Measurements from ENCODE around the gene CACNA1E.

CACNA1E gene

GRCh38 chr1:181592255-181592859 is 109.0 kb downstream of the CACNA1E start:
- H3K9ac ChIP-seq (ENCODE audit: low read depth, low read length) = no peak overlapping the region
- H3K27me3 ChIP-seq (ENCODE audit: insufficient read depth, low read length) = no peaks in the 10 kb centered on the region
- H3K4me3 ChIP-seq (ENCODE audit: low read length) = no peak overlapping the region

GRCh38 chr1:181593042-181593441 is 109.7 kb downstream of the CACNA1E start:
- no peak overlapping the region for H3K27ac ChIP-seq (ENCODE audit: low read length)
- H3K4me1 ChIP-seq (ENCODE audit: insufficient read depth, low read length) = peaks cover 7% of the 10 kb centered on the region; the same call in 1 of the 2 replicates
- no peaks in the 10 kb centered on the region for H3K36me3 ChIP-seq (ENCODE audit: insufficient read depth, low read depth, low read length)
- no peaks in the 10 kb centered on the region for H3K9me3 ChIP-seq (ENCODE audit: insufficient read depth, low read depth, low read length)
- no peaks in the 10 kb centered on the region for H3K27me3 ChIP-seq (ENCODE audit: insufficient read depth, low read length)
- H3K4me3 ChIP-seq (ENCODE audit: low read length) = no peak overlapping the region
- no peak overlapping the region for H3K9ac ChIP-seq (ENCODE audit: low read depth, low read length)

More at GRCh38 chr1:181592255-181592859, 109.0 kb downstream of the CACNA1E start:
- no peaks in the 10 kb centered on the region for H3K9me3 ChIP-seq (ENCODE audit: insufficient read depth, low read depth, low read length)
- H3K36me3 ChIP-seq (ENCODE audit: insufficient read depth, low read depth, low read length) = no peaks in the 10 kb centered on the region
- peaks cover 7% of the 10 kb centered on the region; the same call in 1 of the 2 replicates for H3K4me1 ChIP-seq (ENCODE audit: insufficient read depth, low read length)
- H3K27ac ChIP-seq (ENCODE audit: low read length) = no peak overlapping the region

GRCh38 chr1:181594553-181594952 is 111.2 kb downstream of the CACNA1E start:
- no peaks in the 10 kb centered on the region for H3K36me3 ChIP-seq (ENCODE audit: insufficient read depth, low read depth, low read length)
- no peaks in the 10 kb centered on the region for H3K9me3 ChIP-seq (ENCODE audit: insufficient read depth, low read depth, low read length)
- H3K27me3 ChIP-seq (ENCODE audit: insufficient read depth, low read length) = no peaks in the 10 kb centered on the region

GRCh38 chr1:181595234-181595633 is 111.9 kb downstream of the CACNA1E start:
- Histone ChIP-seq H3K27ac (ENCODE audit: low read length) (no peak overlapping the region), H3K4me1 (ENCODE audit: insufficient read depth, low read length) (peaks cover 7% of the 10 kb centered on the region; the same call in 1 of the 2 replicates), H3K27me3 (ENCODE audit: insufficient read depth, low read length) (no peaks in the 10 kb centered on the region), H3K36me3 (ENCODE audit: insufficient read depth, low read depth, low read length) (no peaks in the 10 kb centered on the region), H3K9me3 (ENCODE audit: insufficient read depth, low read depth, low read length) (no peaks in the 10 kb centered on the region), H3K9ac (ENCODE audit: low read depth, low read length) (no peak overlapping the region), H3K4me3 (ENCODE audit: low read length) (no peak overlapping the region)

More at GRCh38 chr1:181594553-181594952, 111.2 kb downstream of the CACNA1E start:
- H3K4me1 ChIP-seq (ENCODE audit: insufficient read depth, low read length) = peaks cover 7% of the 10 kb centered on the region; the same call in 1 of the 2 replicates
- no peak overlapping the region for H3K9ac ChIP-seq (ENCODE audit: low read depth, low read length)
- H3K27ac ChIP-seq (ENCODE audit: low read length) = no peak overlapping the region
- no peak overlapping the region for H3K4me3 ChIP-seq (ENCODE audit: low read length)

GRCh38 chr1:181601186-181601950 is 118.1 kb downstream of the CACNA1E start:
- Histone ChIP-seq H3K4me1 (ENCODE audit: insufficient read depth, low read length) (no peaks in the 10 kb centered on the region), H3K27ac (ENCODE audit: low read length) (no peak overlapping the region), H3K36me3 (ENCODE audit: insufficient read depth, low read depth, low read length) (no peaks in the 10 kb centered on the region), H3K9me3 (ENCODE audit: insufficient read depth, low read depth, low read length) (no peaks in the 10 kb centered on the region), H3K9ac (ENCODE audit: low read depth, low read length) (no peak overlapping the region), H3K4me3 (ENCODE audit: low read length) (no peak overlapping the region), H3K27me3 (ENCODE audit: insufficient read depth, low read length) (no peaks in the 10 kb centered on the region)

GRCh38 chr1:181603735-181604410 is 120.6 kb downstream of the CACNA1E start:
- Histone ChIP-seq H3K27ac (ENCODE audit: low read length) (no peak overlapping the region), H3K36me3 (ENCODE audit: insufficient read depth, low read depth, low read length) (no peaks in the 10 kb centered on the region), H3K9me3 (ENCODE audit: insufficient read depth, low read depth, low read length) (no peaks in the 10 kb centered on the region), H3K27me3 (ENCODE audit: insufficient read depth, low read length) (peaks cover 7% of the 10 kb centered on the region; the same call in 1 of the 2 replicates), H3K4me3 (ENCODE audit: low read length) (no peak overlapping the region), H3K9ac (ENCODE audit: low read depth, low read length) (no peak overlapping the region), H3K4me1 (ENCODE audit: insufficient read depth, low read length) (peaks cover 6% of the 10 kb centered on the region; the same call in 1 of the 2 replicates)

- Histone ChIP-seq H3K36me3 (ENCODE audit: insufficient read depth, low read depth, low read length) (no peaks in the 10 kb centered on the region), H3K4me3 (ENCODE audit: low read length) (no peak overlapping the region), H3K9ac (ENCODE audit: low read depth, low read length) (no peak overlapping the region), H3K4me1 (ENCODE audit: insufficient read depth, low read length) (peaks cover 11% of the 10 kb centered on the region; the same call in 1 of the 2 replicates), H3K9me3 (ENCODE audit: insufficient read depth, low read depth, low read length) (no peaks in the 10 kb centered on the region), H3K27me3 (ENCODE audit: insufficient read depth, low read length) (peaks cover 7% of the 10 kb centered on the region; the same call in 1 of the 2 replicates), H3K27ac (ENCODE audit: low read length) (no peak overlapping the region)
Observed at GRCh38 chr1:181604482-181605249, 121.3 kb downstream of the CACNA1E start.

GRCh38 chr1:181607524-181607923 is 124.2 kb downstream of the CACNA1E start:
- H3K4me1 ChIP-seq (ENCODE audit: insufficient read depth, low read length) = peaks cover 11% of the 10 kb centered on the region; the same call in 1 of the 2 replicates
- H3K9ac ChIP-seq (ENCODE audit: low read depth, low read length) = no peak overlapping the region
- H3K4me3 ChIP-seq (ENCODE audit: low read length) = no peak overlapping the region
- H3K36me3 ChIP-seq (ENCODE audit: insufficient read depth, low read depth, low read length) = no peaks in the 10 kb centered on the region
- H3K27ac ChIP-seq (ENCODE audit: low read length) = no peak overlapping the region
- H3K27me3 ChIP-seq (ENCODE audit: insufficient read depth, low read length) = peaks cover 7% of the 10 kb centered on the region; the same call in 1 of the 2 replicates
- no peaks in the 10 kb centered on the region for H3K9me3 ChIP-seq (ENCODE audit: insufficient read depth, low read depth, low read length)

- peak overlapping the region; percentile 18; the same call in 1 of the 2 replicates for H3K4me3 ChIP-seq (ENCODE audit: low read length)
- no peak overlapping the region for H3K27ac ChIP-seq (ENCODE audit: low read length)
- no peaks in the 10 kb centered on the region for H3K9me3 ChIP-seq (ENCODE audit: insufficient read depth, low read depth, low read length)
- no peak overlapping the region for H3K9ac ChIP-seq (ENCODE audit: low read depth, low read length)
- H3K36me3 ChIP-seq (ENCODE audit: insufficient read depth, low read depth, low read length) = no peaks in the 10 kb centered on the region
- H3K4me1 ChIP-seq (ENCODE audit: insufficient read depth, low read length) = peaks cover 11% of the 10 kb centered on the region; the same call in 1 of the 2 replicates
- peaks cover 7% of the 10 kb centered on the region; the same call in 1 of the 2 replicates for H3K27me3 ChIP-seq (ENCODE audit: insufficient read depth, low read length)
Observed at GRCh38 chr1:181608386-181608785, 125.1 kb downstream of the CACNA1E start.

GRCh38 chr1:181608948-181609347 is 125.6 kb downstream of the CACNA1E start:
- H3K27ac ChIP-seq (ENCODE audit: low read length) = no peak overlapping the region
- peaks cover 7% of the 10 kb centered on the region; the same call in 1 of the 2 replicates for H3K27me3 ChIP-seq (ENCODE audit: insufficient read depth, low read length)
- no peaks in the 10 kb centered on the region for H3K36me3 ChIP-seq (ENCODE audit: insufficient read depth, low read depth, low read length)
- H3K9me3 ChIP-seq (ENCODE audit: insufficient read depth, low read depth, low read length) = no peaks in the 10 kb centered on the region
- peaks cover 11% of the 10 kb centered on the region; the same call in 1 of the 2 replicates for H3K4me1 ChIP-seq (ENCODE audit: insufficient read depth, low read length)
- H3K9ac ChIP-seq (ENCODE audit: low read depth, low read length) = no peak overlapping the region
- H3K4me3 ChIP-seq (ENCODE audit: low read length) = peak overlapping the region; percentile 18; the same call in 1 of the 2 replicates

GRCh38 chr1:181612100-181612499 is 128.8 kb downstream of the CACNA1E start:
- H3K36me3 ChIP-seq (ENCODE audit: insufficient read depth, low read depth, low read length) = no peaks in the 10 kb centered on the region
- H3K9me3 ChIP-seq (ENCODE audit: insufficient read depth, low read depth, low read length) = no peaks in the 10 kb centered on the region
- H3K27ac ChIP-seq (ENCODE audit: low read length) = no peak overlapping the region
- H3K4me3 ChIP-seq (ENCODE audit: low read length) = no peak overlapping the region
- no peak overlapping the region for H3K9ac ChIP-seq (ENCODE audit: low read depth, low read length)
- H3K4me1 ChIP-seq (ENCODE audit: insufficient read depth, low read length) = peaks cover 11% of the 10 kb centered on the region; the same call in 1 of the 2 replicates
- peaks cover 7% of the 10 kb centered on the region; the same call in 1 of the 2 replicates for H3K27me3 ChIP-seq (ENCODE audit: insufficient read depth, low read length)
